Nephron progenitor cell (in vitro differentiated cells): Measurements from ENCODE around the gene MCFD2.

ENCODE experiments used
- DNase-seq: peaks from one replicate; pipeline ENCODE4 v3.0.0; 2021
- H3K27ac Mint-ChIP-seq: 2 replicates; pipeline ENCODE4 v1.8.0; 2021; ENCODE audit warnings: mild to moderate bottlenecking, moderate library complexity, mixed read lengths
- H3K27me3 Mint-ChIP-seq: 2 replicates; pipeline ENCODE4 v1.8.0; 2021; ENCODE audit warnings: mild to moderate bottlenecking, low read depth, mixed read lengths; ENCODE audit not compliant: poor library complexity
- H3K36me3 Mint-ChIP-seq: 2 replicates; pipeline ENCODE4 v1.8.0; 2021; ENCODE audit warnings: low read depth, mixed read lengths
- H3K4me1 Mint-ChIP-seq: 2 replicates; pipeline ENCODE4 v1.8.0; 2021; ENCODE audit warnings: mixed read lengths
- H3K4me3 Mint-ChIP-seq: 2 replicates; pipeline ENCODE4 v1.8.0; 2021; ENCODE audit warnings: mild to moderate bottlenecking, moderate library complexity, mixed read lengths
- H3K9me3 Mint-ChIP-seq: 2 replicates; pipeline ENCODE4 v1.8.0; 2021; ENCODE audit warnings: mild to moderate bottlenecking, moderate library complexity, mixed read lengths
- TF ChIP-seq, protein P1 (sequence below): fragments of 200-600 bp; sonication (generic); IDR thresholded peaks from 2 replicates; pipeline ENCODE4 v1.5.0; 2021; ENCODE audit warnings: antibody characterized with exemption

The MCFD2 gene

GRCh38 chr2:46902465-46902864, 13.1 kb downstream of the MCFD2 start:
- TF ChIP-seq, protein P1, sequence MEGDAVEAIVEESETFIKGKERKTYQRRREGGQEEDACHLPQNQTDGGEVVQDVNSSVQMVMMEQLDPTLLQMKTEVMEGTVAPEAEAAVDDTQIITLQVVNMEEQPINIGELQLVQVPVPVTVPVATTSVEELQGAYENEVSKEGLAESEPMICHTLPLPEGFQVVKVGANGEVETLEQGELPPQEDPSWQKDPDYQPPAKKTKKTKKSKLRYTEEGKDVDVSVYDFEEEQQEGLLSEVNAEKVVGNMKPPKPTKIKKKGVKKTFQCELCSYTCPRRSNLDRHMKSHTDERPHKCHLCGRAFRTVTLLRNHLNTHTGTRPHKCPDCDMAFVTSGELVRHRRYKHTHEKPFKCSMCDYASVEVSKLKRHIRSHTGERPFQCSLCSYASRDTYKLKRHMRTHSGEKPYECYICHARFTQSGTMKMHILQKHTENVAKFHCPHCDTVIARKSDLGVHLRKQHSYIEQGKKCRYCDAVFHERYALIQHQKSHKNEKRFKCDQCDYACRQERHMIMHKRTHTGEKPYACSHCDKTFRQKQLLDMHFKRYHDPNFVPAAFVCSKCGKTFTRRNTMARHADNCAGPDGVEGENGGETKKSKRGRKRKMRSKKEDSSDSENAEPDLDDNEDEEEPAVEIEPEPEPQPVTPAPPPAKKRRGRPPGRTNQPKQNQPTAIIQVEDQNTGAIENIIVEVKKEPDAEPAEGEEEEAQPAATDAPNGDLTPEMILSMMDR = no peak
- H3K27ac Mint-ChIP-seq = no peak overlapping the region
- no peak for DNase-seq

DNA sequence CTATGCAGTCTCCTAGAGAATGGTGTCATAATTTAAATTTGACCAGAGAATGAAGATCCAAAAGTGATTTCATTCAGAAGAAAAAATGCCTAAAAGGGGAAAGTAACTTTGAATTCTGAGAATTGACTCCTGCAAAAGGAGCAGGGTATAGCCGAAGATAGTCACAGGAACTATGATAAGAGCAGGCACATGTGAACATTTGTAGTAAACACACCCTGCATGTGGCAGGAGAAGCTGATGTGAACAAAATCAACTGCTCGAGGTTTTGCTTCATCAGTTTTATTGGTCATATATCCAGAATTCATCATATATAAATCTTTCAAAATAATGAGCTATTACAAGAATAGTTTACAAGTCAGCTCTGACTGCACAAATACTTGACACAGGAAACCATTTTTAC, 14.0 kb downstream of the MCFD2 start:
- peaks cover 30% of the 10 kb centered on the region for H3K36me3 Mint-ChIP-seq
- no peaks in the 10 kb centered on the region for H3K27me3 Mint-ChIP-seq
- TF ChIP-seq, protein P1 = no peak
- no peaks in the 10 kb centered on the region for H3K4me1 Mint-ChIP-seq
- H3K27ac Mint-ChIP-seq = no peak overlapping the region
- H3K4me3 Mint-ChIP-seq = no peak overlapping the region
- DNase-seq = no peak
- H3K9me3 Mint-ChIP-seq = no peaks in the 10 kb centered on the region

More at GRCh38 chr2:46902465-46902864, 13.1 kb downstream of the MCFD2 start:
- H3K4me3 Mint-ChIP-seq = no peak overlapping the region
- H3K4me1 Mint-ChIP-seq = no peaks in the 10 kb centered on the region
- no peaks in the 10 kb centered on the region for H3K27me3 Mint-ChIP-seq
- H3K36me3 Mint-ChIP-seq = peaks cover 39% of the 10 kb centered on the region
- no peaks in the 10 kb centered on the region for H3K9me3 Mint-ChIP-seq

DNA sequence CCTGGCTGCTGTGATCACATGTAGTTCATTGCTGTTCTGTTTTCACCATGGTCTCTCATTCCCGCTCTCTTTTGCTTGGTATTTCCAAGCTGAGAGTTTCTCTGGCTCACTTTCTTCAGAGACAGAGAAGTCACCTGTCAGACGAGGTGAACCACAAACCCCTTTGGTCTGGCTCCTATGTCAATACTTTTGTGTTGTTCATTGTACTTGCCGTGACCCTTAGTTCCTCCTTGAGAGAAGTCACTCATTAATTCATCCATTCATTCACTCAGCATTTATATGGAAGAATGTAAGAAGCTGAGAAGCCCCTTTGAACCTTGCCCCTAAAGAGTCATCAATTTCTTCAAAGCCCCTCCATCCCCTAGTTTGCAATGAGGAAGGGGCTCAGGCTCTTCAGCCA, 15.2 kb downstream of the MCFD2 start:
- H3K36me3 Mint-ChIP-seq = peaks cover 23% of the 10 kb centered on the region
- no peak for DNase-seq
- H3K27ac Mint-ChIP-seq = no peak overlapping the region
- TF ChIP-seq, protein P1 = no peak
- H3K27me3 Mint-ChIP-seq = no peaks in the 10 kb centered on the region
- no peaks in the 10 kb centered on the region for H3K4me1 Mint-ChIP-seq
- H3K4me3 Mint-ChIP-seq = no peak overlapping the region
- no peaks in the 10 kb centered on the region for H3K9me3 Mint-ChIP-seq

DNA sequence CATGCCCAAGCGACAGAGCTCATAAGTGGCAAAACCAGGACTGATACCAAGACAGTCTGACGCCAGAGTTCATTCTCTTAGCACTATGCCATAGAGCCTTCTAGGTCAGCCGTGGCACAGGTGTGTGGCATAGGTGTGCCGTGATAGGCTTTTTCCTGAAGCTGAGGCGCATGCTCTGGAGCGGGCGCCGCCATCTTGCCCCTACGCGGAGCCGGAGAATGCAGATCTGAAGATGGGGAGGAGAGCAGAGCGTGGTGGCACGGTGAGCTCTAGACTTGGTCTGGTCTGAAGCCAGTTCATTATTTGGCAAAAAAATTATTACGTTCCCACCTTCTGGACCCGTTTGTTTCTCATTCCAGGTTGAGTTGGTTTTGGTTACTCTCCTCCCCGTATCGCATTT, 16.6 kb downstream of the MCFD2 start:
- Mint-ChIP-seq H3K27me3 (no peaks in the 10 kb centered on the region), H3K27ac (no peak overlapping the region), H3K36me3 (peaks cover 10% of the 10 kb centered on the region), H3K4me3 (no peak overlapping the region), H3K4me1 (no peaks in the 10 kb centered on the region), H3K9me3 (no peaks in the 10 kb centered on the region)
- TF ChIP-seq, protein P1 = no peak
- DNase-seq = no peak

- Mint-ChIP-seq H3K4me1 (no peaks in the 10 kb centered on the region), H3K27ac (no peak overlapping the region), H3K27me3 (peaks cover 4% of the 10 kb centered on the region), H3K9me3 (no peaks in the 10 kb centered on the region), H3K36me3 (peaks cover 1% of the 10 kb centered on the region), H3K4me3 (no peak overlapping the region)
- TF ChIP-seq, protein P1 = no peak
- DNase-seq = no peak
Observed at GRCh38 chr2:46898024-46898423, 17.6 kb downstream of the MCFD2 start.

DNA sequence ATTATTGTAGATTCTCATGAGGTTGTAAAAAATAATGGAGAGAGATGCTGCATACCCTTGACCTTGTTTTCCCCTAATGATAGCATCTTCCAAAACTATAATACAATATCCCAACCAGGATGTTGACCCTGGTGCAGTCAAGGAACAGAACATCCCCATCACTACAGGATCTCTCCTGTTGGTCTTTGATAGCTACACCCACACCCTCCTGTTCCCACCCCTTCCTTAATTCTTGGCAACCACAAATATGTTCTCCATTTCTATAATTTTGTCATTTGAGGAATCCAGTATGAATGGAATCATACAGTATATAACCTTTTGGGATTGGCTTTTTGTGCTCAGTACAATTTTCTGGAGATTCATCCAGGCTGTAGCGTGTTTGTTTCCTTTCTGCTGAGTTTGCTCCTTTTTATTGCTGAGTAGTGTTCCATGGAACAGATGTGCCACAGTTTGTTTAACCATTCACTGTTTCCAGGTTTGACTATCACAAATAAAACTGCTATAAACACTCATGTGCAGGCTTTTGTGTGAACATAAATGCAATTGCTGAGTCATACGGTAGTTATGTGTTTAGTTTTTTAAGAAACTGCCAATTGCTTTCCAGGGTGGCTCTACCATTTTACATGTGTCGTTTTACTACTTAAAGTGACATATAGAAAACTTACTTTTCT, 22.2 kb downstream of the MCFD2 start:
- TF ChIP-seq, protein P1 = no peak
- Mint-ChIP-seq H3K9me3 (no peaks in the 10 kb centered on the region), H3K27ac (no peak overlapping the region), H3K27me3 (peaks cover 4% of the 10 kb centered on the region), H3K36me3 (no peaks in the 10 kb centered on the region), H3K4me1 (no peaks in the 10 kb centered on the region), H3K4me3 (no peak overlapping the region)
- no peak for DNase-seq
